GM19023 (cell line): Measurements from ENCODE around the gene COG5.
"Not testable (repeated sequence)": the region's sequence is repeated elsewhere in the genome, so short reads cannot be mapped to it uniquely, and the experiment has no call there.

Source experiments
- ATAC-seq: cut with Tn5 transposase; IDR thresholded peaks from one replicate; pipeline ENCODE4 v1.9.1; 2021; ENCODE audit warnings: mild to moderate bottlenecking, moderate library complexity; ENCODE audit not compliant: unreplicated experiment

COG5 gene

GRCh38 chr7:107580716-107581383 is 17.1 kb upstream of the COG5 start:
- ATAC-seq: no peak

GRCh38 chr7:107579885-107580715 is 16.4 kb upstream of the COG5 start, which contains the start of gene BCAP29:
Gene BCAP29 (plus strand): TSS chr7:107580246. CDS start chr7:107580773, 527 bp downstream.
- peak; percentile 96 for ATAC-seq

GRCh38 chr7:107579554-107579884 is 15.8 kb upstream of the COG5 start:
- ATAC-seq: peak; percentile 5

- ATAC-seq: no peak
Observed at GRCh38 chr7:107573537-107573936, 9.8 kb upstream of the COG5 start.

- ATAC-seq: no peak
Observed at GRCh38 chr7:107570298-107570697, 6.6 kb upstream of the COG5 start.

- ATAC-seq: no peak
Observed at GRCh38 chr7:107564553-107565298, 1.0 kb upstream of the COG5 start.

- peak; percentile 69 for ATAC-seq
Observed at GRCh38 chr7:107563081-107563774, 492 bp downstream of the COG5 start.

GRCh38 chr7:107560898-107561516 is 2.7 kb downstream of the COG5 start:
- no peak for ATAC-seq

- no peak for ATAC-seq
Observed at GRCh38 chr7:107559864-107560263, 3.9 kb downstream of the COG5 start.

GRCh38 chr7:107555893-107556292 is 7.8 kb downstream of the COG5 start:
- ATAC-seq: no peak

GRCh38 chr7:107551936-107552335 is 11.8 kb downstream of the COG5 start:
- no peak for ATAC-seq

- ATAC-seq: no peak
Observed at GRCh38 chr7:107544848-107545591, 18.7 kb downstream of the COG5 start.

- no peak for ATAC-seq
Observed at GRCh38 chr7:107543338-107543993, 20.3 kb downstream of the COG5 start.

GRCh38 chr7:107538001-107538400 is 25.7 kb downstream of the COG5 start:
- no peak for ATAC-seq

- ATAC-seq: not testable (repeated sequence)
Observed at GRCh38 chr7:107537228-107537627, 26.5 kb downstream of the COG5 start.

- ATAC-seq: no peak
Observed at GRCh38 chr7:107534139-107534538, 29.6 kb downstream of the COG5 start.

- no peak for ATAC-seq
Observed at GRCh38 chr7:107530751-107531150, 33.0 kb downstream of the COG5 start.

GRCh38 chr7:107528461-107528860 is 35.3 kb downstream of the COG5 start:
- no peak for ATAC-seq

- ATAC-seq: no peak
Observed at GRCh38 chr7:107527196-107527595, 36.5 kb downstream of the COG5 start.
